NK-92 (cell line): ENCODE data around the gene PLEKHB1.

ENCODE experiments used
- DNase-seq: peaks from one replicate; lab custom pipeline; 2025; ENCODE audit not compliant: unreplicated experiment; lab: John Stamatoyannopoulos, UW

Gene PLEKHB1, protein sequence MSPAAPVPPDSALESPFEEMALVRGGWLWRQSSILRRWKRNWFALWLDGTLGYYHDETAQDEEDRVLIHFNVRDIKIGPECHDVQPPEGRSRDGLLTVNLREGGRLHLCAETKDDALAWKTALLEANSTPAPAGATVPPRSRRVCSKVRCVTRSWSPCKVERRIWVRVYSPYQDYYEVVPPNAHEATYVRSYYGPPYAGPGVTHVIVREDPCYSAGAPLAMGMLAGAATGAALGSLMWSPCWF

GRCh38 chr11:73645972-73646631 lies at the start of gene PLEKHB1:
Gene PLEKHB1, plus strand, starts transcription at chr11:73646581. Its CDS starts 28 bp downstream, at chr11:73646609.
- no peak for DNase-seq

DNA sequence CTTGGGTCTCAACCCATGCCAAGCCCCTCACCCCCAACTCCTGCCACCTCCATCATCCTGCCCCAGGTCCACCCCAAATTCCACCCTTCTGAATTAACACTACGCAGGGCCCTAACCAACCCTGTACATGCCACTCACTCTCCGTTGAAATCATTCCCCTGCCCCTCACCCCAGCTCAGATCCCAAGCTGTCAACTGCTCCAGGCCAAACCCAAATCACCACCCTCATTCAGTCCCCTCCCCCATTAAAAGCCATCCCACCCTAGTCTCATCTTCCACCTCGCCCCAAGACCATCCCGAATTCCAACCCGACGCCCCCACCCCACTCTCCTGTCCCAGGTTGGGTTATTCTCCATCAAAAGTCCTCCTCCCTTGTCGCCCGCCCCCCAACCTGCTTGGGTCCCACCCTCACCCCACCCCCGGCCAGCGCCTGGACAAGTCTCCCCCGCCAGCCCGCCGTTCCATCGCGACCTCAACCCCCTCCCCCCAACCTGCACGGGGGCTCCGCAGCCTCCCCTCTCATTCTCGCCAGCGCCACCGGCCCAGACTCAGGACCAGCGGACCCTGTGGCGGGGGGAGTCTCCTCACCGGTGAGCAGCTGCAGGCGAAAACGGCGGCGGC lies 48.9 kb upstream of the PLEKHB1 start:
- no peak for DNase-seq

DNA sequence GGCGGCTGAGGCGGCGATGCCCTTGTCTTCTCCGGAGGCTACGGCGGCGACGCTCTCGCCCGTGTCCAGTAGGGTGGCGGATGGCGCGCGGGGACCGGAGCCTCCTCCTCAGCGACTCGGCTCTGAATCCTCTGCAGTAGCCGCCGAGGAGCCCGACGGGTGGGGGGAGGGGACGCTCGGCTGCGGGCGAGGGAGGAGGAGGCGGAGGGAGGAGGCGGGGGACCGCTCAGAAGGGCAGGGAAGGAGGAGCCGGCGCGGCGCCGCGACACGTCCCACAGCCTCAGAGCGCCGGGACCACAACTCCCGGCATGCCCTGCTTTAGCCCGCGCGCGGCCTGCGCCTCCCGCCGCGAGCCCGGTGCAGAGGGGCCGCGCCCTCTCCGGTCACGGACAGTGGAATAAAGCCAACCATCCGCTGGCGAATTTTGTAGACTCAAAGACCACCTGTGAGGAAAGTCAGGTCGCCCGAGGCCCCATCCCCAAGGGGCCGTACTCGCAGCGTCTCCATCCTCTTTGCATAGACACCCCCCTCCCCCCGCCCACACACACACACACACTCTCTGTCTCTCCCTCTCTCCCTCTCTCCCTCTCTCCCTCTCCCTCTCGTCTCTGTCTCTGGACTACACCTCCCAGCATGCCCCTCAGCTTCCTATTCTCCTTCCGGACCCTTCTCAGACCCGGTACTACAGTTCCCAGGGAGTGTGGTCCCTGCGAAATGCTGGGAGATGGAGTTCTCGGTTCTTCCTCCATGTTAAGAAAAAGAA lies 48.2 kb upstream of the PLEKHB1 start, which contains the start of gene FAM168A:
Gene FAM168A, minus strand, starts transcription at position 157 of the 763 bp plus-strand sequence. CDS start 129,638 bp downstream, outside the sequence.
- peak; percentile 47 for DNase-seq

DNA sequence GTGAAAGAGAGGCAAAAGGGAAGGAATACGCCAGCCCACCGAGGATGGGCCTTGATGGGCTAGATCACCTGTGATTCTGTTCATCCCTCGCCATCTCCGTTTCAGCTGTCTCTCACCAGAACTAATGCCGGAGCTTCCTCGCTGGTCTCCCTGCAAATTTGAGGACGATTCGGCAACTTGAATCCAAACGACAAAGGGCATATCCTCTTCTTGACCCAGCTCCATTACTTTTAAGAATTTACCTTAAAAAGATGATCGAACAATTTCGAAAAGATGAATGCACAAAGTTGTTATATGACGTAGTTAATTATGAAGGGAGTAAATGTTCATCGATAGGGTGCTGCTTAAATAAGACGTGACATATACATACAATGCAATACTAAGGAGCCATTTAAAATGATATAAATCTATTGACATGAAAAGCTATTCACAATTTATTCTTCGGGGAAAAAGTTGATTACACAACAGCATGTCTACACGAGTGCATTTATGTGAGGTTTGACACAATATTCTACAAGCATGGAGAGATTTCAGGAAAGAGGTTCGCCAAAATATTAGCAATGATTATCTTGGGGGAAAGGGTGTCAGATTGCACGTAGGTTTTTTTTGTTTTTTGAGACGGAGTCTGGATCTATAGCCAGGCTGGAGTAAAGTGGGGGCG lies 47.5 kb upstream of the PLEKHB1 start:
- no peak for DNase-seq

GRCh38 chr11:73612601-73613140 lies 33.7 kb upstream of the PLEKHB1 start:
- DNase-seq, result no peak

DNA sequence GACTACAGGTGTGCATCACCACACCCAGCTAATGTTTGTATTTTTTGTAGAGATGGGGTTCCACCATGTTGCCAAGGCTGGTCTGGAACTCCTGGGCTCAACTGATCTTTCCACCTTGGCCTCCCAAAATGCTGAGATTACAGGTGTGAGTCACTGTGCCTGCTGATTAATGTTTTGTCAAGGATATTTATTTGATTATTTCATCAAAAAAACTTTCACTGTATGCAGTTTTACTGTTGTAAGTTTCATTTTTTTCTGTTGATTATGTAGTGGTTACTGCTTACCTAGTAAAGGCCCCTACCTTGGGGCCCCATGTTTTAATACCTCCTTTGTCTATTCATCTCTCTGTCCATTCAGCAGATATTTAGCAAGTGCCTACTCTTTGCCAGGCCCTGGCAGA lies 31.8 kb upstream of the PLEKHB1 start:
- no peak for DNase-seq

GRCh38 chr11:73622926-73623593 lies 23.3 kb upstream of the PLEKHB1 start:
- DNase-seq, result no peak

GRCh38 chr11:73623686-73624085 lies 22.7 kb upstream of the PLEKHB1 start:
- no peak for DNase-seq

DNA sequence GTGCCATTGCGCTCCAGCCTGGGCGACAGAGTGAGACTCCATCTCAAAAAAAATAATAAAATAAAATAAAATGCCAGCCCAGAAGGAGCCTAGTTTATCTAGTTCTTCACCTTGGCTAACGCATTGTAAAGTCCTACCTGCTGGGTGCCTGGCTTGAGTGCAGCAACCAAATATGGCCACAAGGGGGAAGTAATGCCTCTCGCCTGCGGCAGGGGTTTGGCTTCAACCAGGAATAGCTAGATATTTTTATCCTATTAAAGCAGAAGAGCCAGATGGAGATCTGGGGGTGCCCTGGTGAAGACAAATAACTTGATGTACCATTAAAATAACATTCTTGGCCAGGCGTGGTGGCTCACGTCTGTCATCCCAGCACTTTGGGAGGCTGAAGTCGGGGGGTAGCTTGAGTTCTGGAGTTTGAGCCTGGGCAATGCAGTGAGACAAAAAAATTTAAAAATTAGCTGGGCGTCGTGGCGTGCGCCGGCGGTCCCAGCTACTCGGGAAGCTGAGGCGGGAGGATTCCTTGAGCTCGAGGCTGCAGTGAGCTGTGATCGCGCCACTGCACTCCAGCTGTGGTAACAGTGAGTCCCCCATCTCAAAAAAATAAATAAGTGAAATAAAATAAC lies 20.6 kb upstream of the PLEKHB1 start:
- DNase-seq, result no peak

GRCh38 chr11:73629907-73630306 lies 16.5 kb upstream of the PLEKHB1 start:
- no peak for DNase-seq

DNA sequence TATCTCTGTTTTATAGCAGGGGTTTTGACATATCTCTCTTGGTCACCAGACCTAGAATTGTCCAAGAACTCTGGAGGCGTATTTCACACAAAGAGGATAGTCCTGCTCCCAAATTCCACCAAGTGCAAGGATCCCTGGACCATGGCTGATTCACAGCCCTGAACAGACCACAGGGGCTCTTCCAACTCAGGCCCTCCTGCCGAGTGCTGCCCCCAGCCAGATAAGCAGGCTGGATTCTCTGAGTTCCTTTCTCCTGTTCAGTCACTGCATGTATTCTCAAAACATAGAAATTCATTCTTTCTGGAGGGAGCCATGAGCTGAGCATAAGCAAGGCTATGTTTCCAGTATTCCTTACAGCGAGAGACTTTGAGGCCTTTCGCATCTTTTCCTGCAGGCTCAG lies 13.4 kb upstream of the PLEKHB1 start:
- DNase-seq, result no peak

- no peak for DNase-seq
These were observed 12.4 kb upstream of the PLEKHB1 start for GRCh38 chr11:73633999-73634398.

GRCh38 chr11:73635721-73636120 lies 10.7 kb upstream of the PLEKHB1 start:
- no peak for DNase-seq

DNA sequence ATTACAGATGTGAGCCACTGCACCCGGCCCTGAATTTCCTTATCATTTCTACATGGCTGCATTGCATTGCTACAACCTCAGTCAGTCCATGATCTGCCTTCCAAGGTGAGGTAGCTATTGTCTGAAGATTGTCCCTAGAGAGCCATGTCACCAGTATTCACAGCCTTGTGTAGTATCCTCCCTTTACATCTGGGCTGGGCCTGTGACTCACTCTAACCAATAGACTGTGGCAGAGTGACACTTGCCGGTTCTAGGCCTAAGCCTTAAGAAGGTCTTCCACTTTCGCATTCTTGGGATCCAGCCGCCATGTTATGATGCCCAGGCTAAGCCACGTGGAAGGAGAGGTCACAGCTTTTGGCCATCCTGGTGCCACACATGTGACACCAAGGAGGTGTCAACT lies 10.1 kb upstream of the PLEKHB1 start:
- no peak for DNase-seq

- no peak for DNase-seq
These were observed 9.4 kb upstream of the PLEKHB1 start for GRCh38 chr11:73637012-73637411.

DNA sequence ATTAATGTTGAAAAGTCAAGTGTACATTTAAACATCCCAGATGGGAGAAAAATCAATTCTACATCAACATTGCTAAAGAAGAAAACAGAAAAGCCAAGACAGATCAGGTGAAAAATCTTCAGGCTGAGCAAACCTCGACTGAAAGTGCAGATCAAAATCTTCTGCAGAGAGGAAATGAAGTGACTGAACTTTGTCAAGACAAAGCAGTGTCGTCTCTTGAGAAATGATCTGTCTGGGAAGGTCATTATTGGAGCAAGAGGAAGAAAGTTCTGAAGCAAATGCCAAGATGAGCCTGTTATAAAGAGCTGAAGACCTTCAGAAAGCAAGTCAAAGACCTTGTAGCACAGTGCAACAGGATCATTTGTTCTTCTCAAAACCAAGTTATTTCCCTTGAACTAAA lies 5.8 kb upstream of the PLEKHB1 start:
- DNase-seq, result no peak

- no peak for DNase-seq
These were observed 4.7 kb upstream of the PLEKHB1 start for GRCh38 chr11:73641668-73642067.

GRCh38 chr11:73645121-73645969 lies 1.0 kb upstream of the PLEKHB1 start:
- no peak for DNase-seq
